DOHH2 (cell line): ENCODE data around the gene MYO1F.
"Not testable (repeated sequence)": the region's sequence is repeated elsewhere in the genome, so short reads cannot be mapped to it uniquely, and the experiment has no call there.

Experiments
- H3F3A ChIP-seq: fragments of 200-600 bp; sonication (generic), shearing (Covaris generic); 2 replicates; pipeline ENCODE4 v1.6.0; 2016; ENCODE audit warnings: antibody characterized with exemption, mild to moderate bottlenecking; ENCODE audit not compliant: control insufficient read depth, insufficient read depth
- H3K27ac ChIP-seq: fragments of 200-600 bp; sonication (generic); 2 replicates; pipeline ENCODE4 v1.5.1; 2014; ENCODE audit warnings: low read depth, mild to moderate bottlenecking, low read length, moderate library complexity
- H3K27me3 ChIP-seq: fragments of 200-600 bp; sonication (generic); 2 replicates; pipeline ENCODE4 v1.6.1; 2014; ENCODE audit warnings: mild to moderate bottlenecking, low read length, mixed read lengths; ENCODE audit not compliant: control insufficient read depth
- H3K36me3 ChIP-seq: fragments of 200-600 bp; sonication (generic); 2 replicates; pipeline ENCODE4 v1.6.1; 2014; ENCODE audit warnings: mild to moderate bottlenecking, low read length, moderate library complexity, mixed read lengths; ENCODE audit not compliant: control insufficient read depth
- H3K4me1 ChIP-seq: fragments of 200-600 bp; sonication (generic); 2 replicates; pipeline ENCODE4 v1.6.1; 2014; ENCODE audit warnings: mild to moderate bottlenecking, low read length, mixed read lengths; ENCODE audit not compliant: control insufficient read depth
- H3K4me2 ChIP-seq: fragments of 200-600 bp; sonication (generic); 2 replicates; pipeline ENCODE4 v1.6.0; 2014; ENCODE audit warnings: mild to moderate bottlenecking, low read length, moderate library complexity
- H3K4me3 ChIP-seq: fragments of 200-600 bp; sonication (generic); 2 replicates; pipeline ENCODE4 v1.5.1; 2014; ENCODE audit warnings: mild to moderate bottlenecking, low read length, mixed read lengths
- H3K79me2 ChIP-seq: fragments of 200-600 bp; sonication (generic); 2 replicates; pipeline ENCODE4 v1.6.1; 2014; ENCODE audit warnings: mild to moderate bottlenecking, low read length, mixed read lengths; ENCODE audit not compliant: control insufficient read depth
- H3K9me2 ChIP-seq: fragments of 200-600 bp; sonication (generic); replicated peaks from 2 replicates; pipeline ENCODE4 v1.6.1; 2014; ENCODE audit warnings: mild to moderate bottlenecking, low read length, mixed read lengths; ENCODE audit not compliant: control insufficient read depth
- H3K9me3 ChIP-seq: fragments of 200-600 bp; sonication (generic); 2 replicates; pipeline ENCODE4 v1.6.1; 2014; ENCODE audit warnings: antibody characterized with exemption, low read length, mixed read lengths; ENCODE audit not compliant: control insufficient read depth, insufficient read depth
- H4K20me1 ChIP-seq: fragments of 200-600 bp; sonication (generic); 2 replicates; pipeline ENCODE4 v1.6.0; 2014; ENCODE audit warnings: low read depth, mild to moderate bottlenecking, antibody characterized with exemption, low read length, moderate library complexity; ENCODE audit not compliant: control insufficient read depth, insufficient read depth
- EZH2phosphoT487 ChIP-seq: fragments of 200-600 bp; sonication (generic); IDR thresholded peaks from 2 replicates; pipeline ENCODE4 v1.6.1; 2017; ENCODE audit warnings: borderline replicate concordance, mild to moderate bottlenecking, antibody characterized with exemption, low read length, moderate library complexity, mixed read lengths
- TF ChIP-seq, protein P1 (sequence below): fragments of 200-600 bp; sonication (generic); IDR thresholded peaks from one replicate; pipeline ENCODE4 v1.5.1; 2014; ENCODE audit warnings: antibody characterized with exemption, mild to moderate bottlenecking, low read depth, low read length; ENCODE audit not compliant: poor library complexity, severe bottlenecking

The MYO1F gene

GRCh38 chr19:8515317-8515716 is 61.9 kb downstream of the MYO1F start:
- peaks cover 28% of the 10 kb centered on the region for H3K4me1 ChIP-seq
- H3K9me3 ChIP-seq = no peaks in the 10 kb centered on the region
- H4K20me1 ChIP-seq = no peaks in the 10 kb centered on the region
- H3K36me3 ChIP-seq = no peaks in the 10 kb centered on the region; the same call in 1 of the 2 replicates
- H3K4me3 ChIP-seq = no peak overlapping the region
- no peaks in the 10 kb centered on the region for H3K27me3 ChIP-seq
- H3F3A ChIP-seq = no peaks in the 10 kb centered on the region
- TF ChIP-seq, protein P1, sequence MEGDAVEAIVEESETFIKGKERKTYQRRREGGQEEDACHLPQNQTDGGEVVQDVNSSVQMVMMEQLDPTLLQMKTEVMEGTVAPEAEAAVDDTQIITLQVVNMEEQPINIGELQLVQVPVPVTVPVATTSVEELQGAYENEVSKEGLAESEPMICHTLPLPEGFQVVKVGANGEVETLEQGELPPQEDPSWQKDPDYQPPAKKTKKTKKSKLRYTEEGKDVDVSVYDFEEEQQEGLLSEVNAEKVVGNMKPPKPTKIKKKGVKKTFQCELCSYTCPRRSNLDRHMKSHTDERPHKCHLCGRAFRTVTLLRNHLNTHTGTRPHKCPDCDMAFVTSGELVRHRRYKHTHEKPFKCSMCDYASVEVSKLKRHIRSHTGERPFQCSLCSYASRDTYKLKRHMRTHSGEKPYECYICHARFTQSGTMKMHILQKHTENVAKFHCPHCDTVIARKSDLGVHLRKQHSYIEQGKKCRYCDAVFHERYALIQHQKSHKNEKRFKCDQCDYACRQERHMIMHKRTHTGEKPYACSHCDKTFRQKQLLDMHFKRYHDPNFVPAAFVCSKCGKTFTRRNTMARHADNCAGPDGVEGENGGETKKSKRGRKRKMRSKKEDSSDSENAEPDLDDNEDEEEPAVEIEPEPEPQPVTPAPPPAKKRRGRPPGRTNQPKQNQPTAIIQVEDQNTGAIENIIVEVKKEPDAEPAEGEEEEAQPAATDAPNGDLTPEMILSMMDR = no peak
- TF ChIP-seq EZH2phosphoT487 = no peak
- H3K79me2 ChIP-seq = peaks cover 12% of the 10 kb centered on the region
- no peaks in the 10 kb centered on the region for H3K9me2 ChIP-seq
- H3K27ac ChIP-seq = no peak overlapping the region
- no peak overlapping the region for H3K4me2 ChIP-seq

GRCh38 chr19:8514505-8515009 is 62.7 kb downstream of the MYO1F start:
- Histone ChIP-seq H3K4me1 (peaks cover 28% of the 10 kb centered on the region), H3K4me2 (peak overlapping the region; percentile 87), H3K79me2 (peaks cover 12% of the 10 kb centered on the region), H3K4me3 (peak overlapping the region; percentile 85), H3K27ac (peak overlapping the region; percentile 75; the same call in 1 of the 2 replicates)
- H3K9me2 ChIP-seq, H3K36me3 ChIP-seq, H3F3A ChIP-seq, H3K27me3 ChIP-seq, H4K20me1 ChIP-seq, H3K9me3 ChIP-seq: not testable (repeated sequence)

DNA sequence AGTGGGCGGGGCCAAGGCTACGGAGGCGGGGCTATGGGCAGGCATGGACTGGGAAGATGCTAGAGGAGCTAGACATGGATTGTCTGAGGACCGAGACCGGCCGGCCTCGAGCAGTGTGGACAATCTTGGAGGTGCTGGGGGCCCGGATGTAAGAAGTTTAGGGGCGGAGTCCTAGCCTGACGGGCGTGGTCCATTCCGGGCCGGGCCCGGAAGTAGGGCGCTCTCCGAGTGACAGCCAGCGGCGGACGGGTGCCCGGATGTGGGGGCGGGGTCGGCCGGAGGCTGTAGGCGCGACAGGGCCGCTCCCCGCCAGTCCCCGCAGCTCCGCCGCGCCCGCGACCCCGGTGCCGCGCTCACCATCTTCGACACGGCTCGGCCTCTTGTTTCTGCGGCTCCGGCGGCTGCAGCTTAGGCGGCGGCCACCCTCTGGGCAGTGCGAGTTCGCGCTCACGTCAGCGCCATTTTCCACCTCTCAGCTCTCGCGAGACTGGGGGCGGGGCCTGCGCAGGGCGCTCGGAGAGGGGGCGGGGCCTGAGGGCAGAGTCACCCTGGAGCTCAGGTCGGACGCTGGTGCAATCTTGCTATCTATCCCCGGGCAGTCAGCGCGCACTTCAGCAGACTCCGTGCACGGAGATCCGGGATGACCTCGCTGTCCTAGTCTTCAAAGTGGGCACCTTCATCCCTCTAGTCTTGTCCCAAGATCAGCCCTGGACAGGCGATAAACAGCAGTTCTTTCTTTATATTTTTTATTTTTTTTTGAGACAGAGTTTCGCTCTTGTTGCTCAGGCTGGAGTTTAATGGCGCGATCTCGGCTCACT is 63.3 kb downstream of the MYO1F start, which contains the start of gene ZNF414:
Gene ZNF414 (minus strand): TSS at position 481 of the 818 bp plus-strand sequence. CDS start 121 bp downstream, at position 360.
- no peak for TF ChIP-seq EZH2phosphoT487
- TF ChIP-seq, protein P1 = no peak
- Histone ChIP-seq H3K27me3 (no peaks in the 10 kb centered on the region), H3K9me3 (no peaks in the 10 kb centered on the region)

More for the DNA sequence above, 63.3 kb downstream of the MYO1F start, which contains the start of gene ZNF414:
- Histone ChIP-seq H3K27ac (peak within 1 kb of the TSS; percentile 75), H4K20me1 (no peaks in the 10 kb centered on the region), H3K4me1 (peaks cover 28% of the 10 kb centered on the region), H3K79me2 (peaks cover 12% of the 10 kb centered on the region), H3K9me2 (no peaks in the 10 kb centered on the region), H3K4me3 (peak within 1 kb of the TSS; percentile 85), H3F3A (no peaks in the 10 kb centered on the region), H3K4me2 (peak within 1 kb of the TSS; percentile 87), H3K36me3 (no peaks in the 10 kb centered on the region; the same call in 1 of the 2 replicates)
